DOHH2 (cell line): Measurements from ENCODE around the gene LRRC59.

Experiments
- H3F3A ChIP-seq: fragments of 200-600 bp; sonication (generic), shearing (Covaris generic); 2 replicates; pipeline ENCODE4 v1.6.0; 2016; ENCODE audit warnings: antibody characterized with exemption, mild to moderate bottlenecking; ENCODE audit not compliant: control insufficient read depth, insufficient read depth
- H3K27ac ChIP-seq: fragments of 200-600 bp; sonication (generic); 2 replicates; pipeline ENCODE4 v1.5.1; 2014; ENCODE audit warnings: low read depth, mild to moderate bottlenecking, low read length, moderate library complexity
- H3K27me3 ChIP-seq: fragments of 200-600 bp; sonication (generic); 2 replicates; pipeline ENCODE4 v1.6.1; 2014; ENCODE audit warnings: mild to moderate bottlenecking, low read length, mixed read lengths; ENCODE audit not compliant: control insufficient read depth
- H3K36me3 ChIP-seq: fragments of 200-600 bp; sonication (generic); 2 replicates; pipeline ENCODE4 v1.6.1; 2014; ENCODE audit warnings: mild to moderate bottlenecking, low read length, moderate library complexity, mixed read lengths; ENCODE audit not compliant: control insufficient read depth
- H3K4me1 ChIP-seq: fragments of 200-600 bp; sonication (generic); 2 replicates; pipeline ENCODE4 v1.6.1; 2014; ENCODE audit warnings: mild to moderate bottlenecking, low read length, mixed read lengths; ENCODE audit not compliant: control insufficient read depth
- H3K4me2 ChIP-seq: fragments of 200-600 bp; sonication (generic); 2 replicates; pipeline ENCODE4 v1.6.0; 2014; ENCODE audit warnings: mild to moderate bottlenecking, low read length, moderate library complexity
- H3K4me3 ChIP-seq: fragments of 200-600 bp; sonication (generic); 2 replicates; pipeline ENCODE4 v1.5.1; 2014; ENCODE audit warnings: mild to moderate bottlenecking, low read length, mixed read lengths
- H3K79me2 ChIP-seq: fragments of 200-600 bp; sonication (generic); 2 replicates; pipeline ENCODE4 v1.6.1; 2014; ENCODE audit warnings: mild to moderate bottlenecking, low read length, mixed read lengths; ENCODE audit not compliant: control insufficient read depth
- H3K9me2 ChIP-seq: fragments of 200-600 bp; sonication (generic); replicated peaks from 2 replicates; pipeline ENCODE4 v1.6.1; 2014; ENCODE audit warnings: mild to moderate bottlenecking, low read length, mixed read lengths; ENCODE audit not compliant: control insufficient read depth
- H3K9me3 ChIP-seq: fragments of 200-600 bp; sonication (generic); 2 replicates; pipeline ENCODE4 v1.6.1; 2014; ENCODE audit warnings: antibody characterized with exemption, low read length, mixed read lengths; ENCODE audit not compliant: control insufficient read depth, insufficient read depth
- H4K20me1 ChIP-seq: fragments of 200-600 bp; sonication (generic); 2 replicates; pipeline ENCODE4 v1.6.0; 2014; ENCODE audit warnings: low read depth, mild to moderate bottlenecking, antibody characterized with exemption, low read length, moderate library complexity; ENCODE audit not compliant: control insufficient read depth, insufficient read depth
- EZH2phosphoT487 ChIP-seq: fragments of 200-600 bp; sonication (generic); IDR thresholded peaks from 2 replicates; pipeline ENCODE4 v1.6.1; 2017; ENCODE audit warnings: borderline replicate concordance, mild to moderate bottlenecking, antibody characterized with exemption, low read length, moderate library complexity, mixed read lengths
- TF ChIP-seq, protein P1 (sequence below): fragments of 200-600 bp; sonication (generic); IDR thresholded peaks from one replicate; pipeline ENCODE4 v1.5.1; 2014; ENCODE audit warnings: antibody characterized with exemption, mild to moderate bottlenecking, low read depth, low read length; ENCODE audit not compliant: poor library complexity, severe bottlenecking

Gene LRRC59

DNA sequence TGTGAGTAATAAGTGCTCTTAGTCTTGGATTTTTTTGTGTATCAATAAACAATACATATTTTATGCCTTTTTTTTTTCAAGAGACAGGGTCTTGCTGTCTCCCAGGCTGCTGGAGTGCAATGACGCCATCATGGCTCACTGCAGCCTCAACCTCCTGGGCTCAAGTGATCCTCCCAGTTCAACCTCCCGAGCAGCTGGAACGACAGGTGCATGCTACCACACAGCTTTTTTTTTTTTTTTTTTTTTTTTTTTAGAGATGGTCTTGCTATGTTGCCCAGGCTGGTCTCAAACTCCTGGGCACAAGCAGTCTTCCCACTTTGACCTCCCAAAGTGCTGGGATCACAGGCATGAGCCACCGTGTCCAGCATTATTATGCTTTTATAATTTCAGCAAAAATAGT, 41.7 kb upstream of the LRRC59 start:
- no peak overlapping the region for H3K27ac ChIP-seq
- H3K36me3 ChIP-seq: no peaks in the 10 kb centered on the region
- H4K20me1 ChIP-seq: no peaks in the 10 kb centered on the region
- H3K79me2 ChIP-seq: no peaks in the 10 kb centered on the region
- no peaks in the 10 kb centered on the region for H3K27me3 ChIP-seq
- H3K9me2 ChIP-seq: no peaks in the 10 kb centered on the region
- H3K4me2 ChIP-seq: no peak overlapping the region
- H3K9me3 ChIP-seq: no peaks in the 10 kb centered on the region
- H3K4me1 ChIP-seq: no peaks in the 10 kb centered on the region
- no peak for TF ChIP-seq EZH2phosphoT487
- TF ChIP-seq, protein P1, sequence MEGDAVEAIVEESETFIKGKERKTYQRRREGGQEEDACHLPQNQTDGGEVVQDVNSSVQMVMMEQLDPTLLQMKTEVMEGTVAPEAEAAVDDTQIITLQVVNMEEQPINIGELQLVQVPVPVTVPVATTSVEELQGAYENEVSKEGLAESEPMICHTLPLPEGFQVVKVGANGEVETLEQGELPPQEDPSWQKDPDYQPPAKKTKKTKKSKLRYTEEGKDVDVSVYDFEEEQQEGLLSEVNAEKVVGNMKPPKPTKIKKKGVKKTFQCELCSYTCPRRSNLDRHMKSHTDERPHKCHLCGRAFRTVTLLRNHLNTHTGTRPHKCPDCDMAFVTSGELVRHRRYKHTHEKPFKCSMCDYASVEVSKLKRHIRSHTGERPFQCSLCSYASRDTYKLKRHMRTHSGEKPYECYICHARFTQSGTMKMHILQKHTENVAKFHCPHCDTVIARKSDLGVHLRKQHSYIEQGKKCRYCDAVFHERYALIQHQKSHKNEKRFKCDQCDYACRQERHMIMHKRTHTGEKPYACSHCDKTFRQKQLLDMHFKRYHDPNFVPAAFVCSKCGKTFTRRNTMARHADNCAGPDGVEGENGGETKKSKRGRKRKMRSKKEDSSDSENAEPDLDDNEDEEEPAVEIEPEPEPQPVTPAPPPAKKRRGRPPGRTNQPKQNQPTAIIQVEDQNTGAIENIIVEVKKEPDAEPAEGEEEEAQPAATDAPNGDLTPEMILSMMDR: no peak
- H3K4me3 ChIP-seq: no peak overlapping the region
- no peaks in the 10 kb centered on the region for H3F3A ChIP-seq

GRCh38 chr17:50437409-50437808, 40.1 kb upstream of the LRRC59 start:
- no peak overlapping the region for H3K4me3 ChIP-seq
- TF ChIP-seq, protein P1: no peak
- no peak for TF ChIP-seq EZH2phosphoT487
- no peaks in the 10 kb centered on the region for H3K9me3 ChIP-seq
- no peaks in the 10 kb centered on the region for H3K36me3 ChIP-seq
- H3K9me2 ChIP-seq: no peaks in the 10 kb centered on the region
- no peaks in the 10 kb centered on the region for H3K27me3 ChIP-seq
- no peaks in the 10 kb centered on the region for H3K4me1 ChIP-seq
- no peak overlapping the region for H3K27ac ChIP-seq
- H3F3A ChIP-seq: no peaks in the 10 kb centered on the region
- no peak overlapping the region for H3K4me2 ChIP-seq
- H3K79me2 ChIP-seq: no peaks in the 10 kb centered on the region
- H4K20me1 ChIP-seq: no peaks in the 10 kb centered on the region

DNA sequence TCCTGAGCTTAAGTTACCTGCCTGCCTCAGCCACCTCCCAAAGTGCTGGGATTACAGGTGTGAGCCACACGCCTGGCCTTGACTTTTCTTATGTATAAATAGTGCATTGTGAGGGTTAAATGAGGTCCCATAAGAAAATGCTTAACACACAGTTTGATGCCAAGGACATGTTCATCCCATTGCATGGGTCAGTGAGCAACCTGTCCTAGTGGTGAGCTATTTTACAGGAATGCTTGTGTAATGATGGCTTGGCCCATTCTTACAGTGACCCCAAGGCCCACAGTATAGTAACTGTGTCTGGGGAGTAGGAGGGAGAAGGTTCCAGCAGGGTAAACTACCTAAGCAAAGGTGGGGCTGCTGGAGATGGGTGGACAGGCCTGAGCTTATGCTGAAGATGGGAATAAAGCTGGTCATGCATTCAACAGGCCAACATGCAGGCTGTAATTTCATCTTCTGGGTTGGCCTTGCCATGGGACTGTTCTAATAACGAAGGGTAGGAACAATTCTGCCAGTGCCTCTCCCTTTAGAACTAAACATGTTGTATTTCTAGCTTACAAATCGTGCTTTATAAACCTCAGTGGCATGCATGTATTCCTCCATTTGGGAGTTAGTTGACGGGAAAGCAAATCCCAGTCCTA, 34.9 kb upstream of the LRRC59 start:
- Histone ChIP-seq H3F3A (no peaks in the 10 kb centered on the region), H3K9me3 (no peaks in the 10 kb centered on the region), H3K27ac (no peak overlapping the region), H3K9me2 (no peaks in the 10 kb centered on the region), H3K4me3 (no peak overlapping the region), H3K79me2 (no peaks in the 10 kb centered on the region), H4K20me1 (no peaks in the 10 kb centered on the region), H3K4me1 (peaks cover 7% of the 10 kb centered on the region), H3K27me3 (no peaks in the 10 kb centered on the region), H3K36me3 (no peaks in the 10 kb centered on the region), H3K4me2 (no peak overlapping the region)
- TF ChIP-seq, protein P1: no peak
- TF ChIP-seq EZH2phosphoT487: no peak
